Transverse colon (tissue), 4 donors: Measurements from ENCODE around the gene BIVM.

ENCODE experiments used
- CTCF ChIP-seq, 5 experiments: fragments of 200-600 bp in 3 of 5; fragments of 450-650 bp in 2 of 5; sonication (generic) in 3 of 5; IDR thresholded peaks; 1 replicate in 2 of 5; 2 replicates in 3 of 5; pipeline ENCODE4 v1.5.1; 2016 to 2017; ENCODE audit warnings: antibody characterized with exemption in 5 of 5, inconsistent platforms in 3 of 5, mild to moderate bottlenecking in 2 of 5, moderate library complexity in 1 of 5
- EP300 ChIP-seq: sonication (generic); formaldehyde crosslinking; IDR thresholded peaks from one replicate; pipeline ENCODE4 v1.6.1; 2017; ENCODE audit warnings: antibody characterized with exemption, low read depth
- POLR2AphosphoS5 ChIP-seq, 3 donors: sonication (generic); formaldehyde crosslinking; IDR thresholded peaks; one replicate each; pipeline ENCODE4 v1.6.1; 2016; ENCODE audit warnings: antibody characterized with exemption in 3 of 3

- TF ChIP-seq POLR2AphosphoS5 (IDR thresholded peaks at IDR 0.05) (no peak), CTCF (IDR thresholded peaks at IDR 0.05) (no peak), EP300 (no peak)
Observed at GRCh38 chr13:102814793-102815192, 15.9 kb downstream of the BIVM start.
